ENCODE results near the gene CCDC124.

The CCDC124 gene

GRCh38 chr19:17942181-17942580 is 9.4 kb downstream of the CCDC124 start:
- H3K36me3 Mint-ChIP-seq (ENCODE audit: low read depth): peaks cover 4% of the 10 kb centered on the region
- H3K27me3 Mint-ChIP-seq (ENCODE audit: low read depth): no peaks in the 10 kb centered on the region
- H3K9me3 Mint-ChIP-seq: no peaks in the 10 kb centered on the region
- no peak for TF ChIP-seq CTCF (IDR thresholded peaks at IDR 0.05; ENCODE audit: unreplicated experiment in 3 of 3)
- H3K4me1 Mint-ChIP-seq: peaks cover 15% of the 10 kb centered on the region
- H3K4me3 Mint-ChIP-seq: no peak overlapping the region
- H3K27ac Mint-ChIP-seq: no peak overlapping the region

- Mint-ChIP-seq H3K4me3 (no peak overlapping the region), H3K4me1 (peaks cover 19% of the 10 kb centered on the region), H3K27me3 (ENCODE audit: low read depth) (no peaks in the 10 kb centered on the region), H3K36me3 (ENCODE audit: low read depth) (peaks cover 4% of the 10 kb centered on the region), H3K9me3 (no peaks in the 10 kb centered on the region), H3K27ac (no peak overlapping the region)
- no peak for TF ChIP-seq CTCF (IDR thresholded peaks at IDR 0.05; ENCODE audit: unreplicated experiment in 3 of 3)
Observed at GRCh38 chr19:17942582-17943273, 9.9 kb downstream of the CCDC124 start.

- Mint-ChIP-seq H3K27ac (no peak overlapping the region), H3K9me3 (no peaks in the 10 kb centered on the region), H3K4me1 (peaks cover 19% of the 10 kb centered on the region), H3K4me3 (no peak overlapping the region), H3K27me3 (ENCODE audit: low read depth) (peaks cover 1% of the 10 kb centered on the region), H3K36me3 (ENCODE audit: low read depth) (peaks cover 4% of the 10 kb centered on the region)
- no peak for TF ChIP-seq CTCF (IDR thresholded peaks at IDR 0.05; ENCODE audit: unreplicated experiment in 3 of 3)
Observed at GRCh38 chr19:17943274-17944221, 10.7 kb downstream of the CCDC124 start.

- Mint-ChIP-seq H3K4me1 (peaks cover 22% of the 10 kb centered on the region), H3K27me3 (ENCODE audit: low read depth) (peaks cover 9% of the 10 kb centered on the region), H3K27ac (peak overlapping the region in 2 of 3 experiments; percentile 45 to 56), H3K36me3 (ENCODE audit: low read depth) (peaks cover 4% of the 10 kb centered on the region), H3K9me3 (no peaks in the 10 kb centered on the region), H3K4me3 (peak overlapping the region; percentile 2 to 66 (median 27))
- TF ChIP-seq CTCF (IDR thresholded peaks at IDR 0.05; ENCODE audit: unreplicated experiment in 3 of 3): no peak
Observed at GRCh38 chr19:17944301-17944700, 11.5 kb downstream of the CCDC124 start.

- H3K9me3 Mint-ChIP-seq: no peaks in the 10 kb centered on the region
- H3K27me3 Mint-ChIP-seq (ENCODE audit: low read depth): peaks cover 36% of the 10 kb centered on the region
- H3K36me3 Mint-ChIP-seq (ENCODE audit: low read depth): peaks cover 4% of the 10 kb centered on the region
- H3K4me1 Mint-ChIP-seq: peaks cover 43% of the 10 kb centered on the region
- TF ChIP-seq CTCF (IDR thresholded peaks at IDR 0.05; ENCODE audit: unreplicated experiment in 3 of 3): no peak
- peak overlapping the region; percentile 86 for H3K4me3 Mint-ChIP-seq
- peak overlapping the region in 2 of 3 experiments; percentile 47 to 80 for H3K27ac Mint-ChIP-seq
Observed at GRCh38 chr19:17946965-17947784, 14.4 kb downstream of the CCDC124 start.

All from nephron (organoid).